CD4-positive, alpha-beta T cell (primary cell): ENCODE measurements around the gene TSHZ2. TPM values are rescaled to one million over a fixed set of nuclear protein-coding genes. Genes with fewer than 3 reads are reported as not detected.
"Not testable (repeated sequence)": the region's sequence is repeated elsewhere in the genome, so short reads cannot be mapped to it uniquely, and the experiment has no call there.

Experiments
- ATAC-seq: fragments of 200-7000 bp; cut with Tn5 transposase; one replicate; pipeline ENCODE4 v1.10.0; 2022; ENCODE audit warnings: mild to moderate bottlenecking; ENCODE audit not compliant: poor library complexity
- CTCF ChIA-PET: fragments of 350-600 bp; sonication (Branson Sonifier 250); formaldehyde crosslinking; loops from one replicate; lab custom pipeline; 2021; ENCODE audit warnings: antibody characterized with exemption, inconsistent platforms; lab: Charles Lee
- POLR2A ChIA-PET: fragments of 350-600 bp; sonication (Branson Sonifier 250); formaldehyde crosslinking; loops from one replicate; lab custom pipeline; 2021; ENCODE audit warnings: antibody characterized with exemption, inconsistent platforms; lab: Charles Lee
- DNase-seq, 14 experiments: peaks; one replicate each; pipeline ENCODE4 v3.0.0-alpha.2; 2013 to 2020; ENCODE audit warnings: mixed read lengths in 2 of 14
- H3K27ac ChIP-seq, 2 donors: one replicate each; pipeline versions ENCODE4 v1.5.1 to v1.7.0; 2013; ENCODE audit warnings: low read length in 2 of 2, low read depth in 1 of 2, mild to moderate bottlenecking in 1 of 2
- H3K27me3 ChIP-seq, 2 experiments: 1 replicate in 1 of 2; 2 replicates in 1 of 2; pipeline versions ENCODE4 v1.6.1 to v1.7.0; 2013; ENCODE audit warnings: low read length in 2 of 2, control low read depth in 1 of 2, mild to moderate bottlenecking in 1 of 2, moderate library complexity in 1 of 2; ENCODE audit not compliant: insufficient read depth in 2 of 2, control insufficient read depth in 1 of 2
- H3K36me3 ChIP-seq: one replicate; pipeline ENCODE4 v1.6.1; 2013; ENCODE audit warnings: low read length, control low read depth; ENCODE audit not compliant: insufficient read depth
- H3K4me1 ChIP-seq: one replicate; pipeline ENCODE4 v1.6.1; 2013; ENCODE audit warnings: low read length, control low read depth; ENCODE audit not compliant: insufficient read depth
- H3K4me3 ChIP-seq: one replicate; pipeline ENCODE4 v1.5.1; 2013; ENCODE audit warnings: mild to moderate bottlenecking, low read length, moderate library complexity
- H3K9me3 ChIP-seq, 2 experiments: 1 replicate in 1 of 2; 2 replicates in 1 of 2; pipeline versions ENCODE4 v1.6.1 to v1.7.0; 2013; ENCODE audit warnings: low read length in 2 of 2, mild to moderate bottlenecking in 2 of 2, control low read depth in 1 of 2, moderate library complexity in 1 of 2; ENCODE audit not compliant: control insufficient read depth in 1 of 2, insufficient read depth in 1 of 2
- H3K27ac Mint-ChIP-seq: one replicate; pipeline ENCODE4 v1.8.0; 2020; ENCODE audit warnings: mixed read lengths
- H3K27me3 Mint-ChIP-seq: one replicate; pipeline ENCODE4 v1.8.0; 2021; ENCODE audit warnings: mixed read lengths
- H3K36me3 Mint-ChIP-seq: one replicate; pipeline ENCODE4 v1.8.0; 2021; ENCODE audit warnings: low read depth, mixed read lengths
- H3K4me1 Mint-ChIP-seq: one replicate; pipeline ENCODE4 v1.8.0; 2021; ENCODE audit warnings: low read depth, mixed read lengths
- H3K4me3 Mint-ChIP-seq: one replicate; pipeline ENCODE4 v1.8.0; 2020; ENCODE audit warnings: mild to moderate bottlenecking, mixed read lengths
- H3K9me3 Mint-ChIP-seq: one replicate; pipeline ENCODE4 v1.8.0; 2020; ENCODE audit warnings: mixed read lengths
- intact Hi-C, 2 experiments: fragments of 100-400 bp; cut with DNase I in 1 of 2; cut with micrococcal nuclease in 1 of 2; formaldehyde crosslinking; loops; one replicate each; pipeline versions ENCODE4 v1.15.1 to v1.9.0; 2023 to 2025; cut with DNase I, micrococcal nuclease
- total RNA-seq, 174 experiments: library from RNA in 2 of 174; stranded (reverse) in 2 of 174; gene quantifications; one replicate each; pipeline ENCODE4 v1.2.3 and lab custom pipeline; 2021 to 2026
- TF ChIP-seq, protein P1 (sequence below): fragments of 200-600 bp; IDR thresholded peaks from one replicate; pipeline ENCODE4 v1.8.0; 2022; ENCODE audit warnings: antibody characterized with exemption, mild to moderate bottlenecking

Gene TSHZ2
- total RNA-seq, 2 experiments from 2014 or later: 26.1 to 27.4 TPM

DNA sequence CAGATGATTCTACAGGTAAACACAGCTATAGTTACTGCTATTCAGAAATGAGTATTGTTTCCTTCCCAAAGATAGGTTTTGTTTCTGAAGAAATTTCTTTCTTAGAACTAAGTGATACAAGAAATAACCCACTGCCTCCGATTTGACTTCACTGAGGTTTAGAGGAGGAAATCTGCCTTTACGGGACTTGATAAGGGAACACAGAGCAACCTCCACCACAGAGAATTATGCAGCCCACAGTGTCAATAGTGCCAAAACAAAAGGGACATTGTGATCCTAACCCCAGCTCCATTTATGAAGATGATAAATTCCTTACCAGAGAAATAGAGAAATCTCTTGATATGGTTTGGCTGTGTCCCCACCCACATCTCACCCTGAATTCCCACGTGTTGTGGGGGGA lies 456.8 kb downstream of the TSHZ2 start:
- Mint-ChIP-seq H3K36me3 (peaks cover 12% of the 10 kb centered on the region), H3K4me3 (no peak overlapping the region), H3K27me3 (no peaks in the 10 kb centered on the region), H3K4me1 (no peaks in the 10 kb centered on the region), H3K27ac (no peak overlapping the region), H3K9me3 (no peaks in the 10 kb centered on the region)
- Histone ChIP-seq H3K4me3 (no peak overlapping the region), H3K27me3 (no peaks in the 10 kb centered on the region), H3K27ac (no peak overlapping the region), H3K36me3 (no peaks in the 10 kb centered on the region), H3K4me1 (no peaks in the 10 kb centered on the region), H3K9me3 (no peaks in the 10 kb centered on the region)
- DNase-seq (no peak), ATAC-seq (no peak)
- TF ChIP-seq, protein P1, sequence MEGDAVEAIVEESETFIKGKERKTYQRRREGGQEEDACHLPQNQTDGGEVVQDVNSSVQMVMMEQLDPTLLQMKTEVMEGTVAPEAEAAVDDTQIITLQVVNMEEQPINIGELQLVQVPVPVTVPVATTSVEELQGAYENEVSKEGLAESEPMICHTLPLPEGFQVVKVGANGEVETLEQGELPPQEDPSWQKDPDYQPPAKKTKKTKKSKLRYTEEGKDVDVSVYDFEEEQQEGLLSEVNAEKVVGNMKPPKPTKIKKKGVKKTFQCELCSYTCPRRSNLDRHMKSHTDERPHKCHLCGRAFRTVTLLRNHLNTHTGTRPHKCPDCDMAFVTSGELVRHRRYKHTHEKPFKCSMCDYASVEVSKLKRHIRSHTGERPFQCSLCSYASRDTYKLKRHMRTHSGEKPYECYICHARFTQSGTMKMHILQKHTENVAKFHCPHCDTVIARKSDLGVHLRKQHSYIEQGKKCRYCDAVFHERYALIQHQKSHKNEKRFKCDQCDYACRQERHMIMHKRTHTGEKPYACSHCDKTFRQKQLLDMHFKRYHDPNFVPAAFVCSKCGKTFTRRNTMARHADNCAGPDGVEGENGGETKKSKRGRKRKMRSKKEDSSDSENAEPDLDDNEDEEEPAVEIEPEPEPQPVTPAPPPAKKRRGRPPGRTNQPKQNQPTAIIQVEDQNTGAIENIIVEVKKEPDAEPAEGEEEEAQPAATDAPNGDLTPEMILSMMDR: no peak
- ChIA-PET POLR2A (no interaction called here), CTCF (no interaction called here)
- intact Hi-C loops: no loop called here

DNA sequence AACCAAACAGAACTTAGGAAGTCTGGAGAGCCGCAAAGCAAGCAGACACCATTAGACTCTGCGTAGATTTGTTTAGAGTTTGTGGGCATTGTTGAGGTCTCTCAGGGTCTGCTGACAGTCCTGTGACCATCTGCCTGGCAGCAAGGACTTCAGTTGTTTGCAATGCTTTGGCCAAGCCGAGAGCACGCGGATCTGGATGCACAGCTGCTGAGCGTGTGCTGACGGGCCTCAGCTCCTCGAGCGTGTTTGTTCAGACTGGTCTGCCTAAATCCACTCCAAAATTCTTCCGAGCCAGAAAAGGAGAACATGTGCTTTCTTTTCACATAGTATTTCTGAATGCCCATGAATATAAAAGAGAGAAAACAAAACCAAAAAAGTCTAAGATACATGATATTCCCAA lies 462.5 kb downstream of the TSHZ2 start:
- no peak overlapping the region for H3K27ac ChIP-seq
- Mint-ChIP-seq H3K4me3 (no peak overlapping the region), H3K27me3 (no peaks in the 10 kb centered on the region), H3K4me1 (no peaks in the 10 kb centered on the region), H3K36me3 (peaks cover 16% of the 10 kb centered on the region), H3K27ac (no peak overlapping the region), H3K9me3 (no peaks in the 10 kb centered on the region)
- no peaks in the 10 kb centered on the region for H3K36me3 ChIP-seq
- DNase-seq (no peak), ATAC-seq (no peak)
- intact Hi-C loops: no loop called here
- no peaks in the 10 kb centered on the region for H3K4me1 ChIP-seq
- H3K4me3 ChIP-seq: no peak overlapping the region
- H3K27me3 ChIP-seq: no peaks in the 10 kb centered on the region
- TF ChIP-seq, protein P1: no peak
- POLR2A ChIA-PET: interaction anchor here (0.6 kb wide), 1 partner anchor 113 kb away, joined by 5 read pairs; no protein-coding TSS in a partner anchor
- CTCF ChIA-PET: no interaction called here
- H3K9me3 ChIP-seq: peaks cover 0 to 7% of the 10 kb centered on the region in 2 experiments

DNA sequence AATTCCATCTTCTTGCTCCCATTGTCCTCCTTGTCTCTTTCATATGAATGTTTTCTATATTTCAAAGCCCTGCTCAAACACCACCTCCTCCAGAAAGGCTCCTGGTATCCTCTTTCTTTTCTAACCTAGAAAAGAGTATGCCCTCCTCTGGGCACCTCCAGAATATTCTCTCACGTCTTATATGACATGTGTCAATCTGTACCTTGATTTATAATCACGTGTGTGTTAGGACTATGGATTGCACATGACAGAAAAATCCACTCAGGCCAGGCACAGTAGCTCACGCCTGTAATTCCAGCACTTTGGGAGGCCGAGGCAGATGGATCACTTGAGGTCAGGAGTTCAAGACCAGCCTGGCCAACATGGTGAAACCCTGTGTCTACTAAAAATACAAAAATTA lies 464.8 kb downstream of the TSHZ2 start:
- H3K27ac ChIP-seq, H3K9me3 ChIP-seq, H3K4me3 ChIP-seq, H3K27me3 Mint-ChIP-seq, H3K4me3 Mint-ChIP-seq, H3K4me1 Mint-ChIP-seq, intact Hi-C loops, H3K36me3 ChIP-seq, ATAC-seq, H3K27me3 ChIP-seq, H3K4me1 ChIP-seq, H3K27ac Mint-ChIP-seq, POLR2A ChIA-PET, H3K9me3 Mint-ChIP-seq, CTCF ChIA-PET, DNase-seq: not testable (repeated sequence)
- peaks cover 22% of the 10 kb centered on the region for H3K36me3 Mint-ChIP-seq

DNA sequence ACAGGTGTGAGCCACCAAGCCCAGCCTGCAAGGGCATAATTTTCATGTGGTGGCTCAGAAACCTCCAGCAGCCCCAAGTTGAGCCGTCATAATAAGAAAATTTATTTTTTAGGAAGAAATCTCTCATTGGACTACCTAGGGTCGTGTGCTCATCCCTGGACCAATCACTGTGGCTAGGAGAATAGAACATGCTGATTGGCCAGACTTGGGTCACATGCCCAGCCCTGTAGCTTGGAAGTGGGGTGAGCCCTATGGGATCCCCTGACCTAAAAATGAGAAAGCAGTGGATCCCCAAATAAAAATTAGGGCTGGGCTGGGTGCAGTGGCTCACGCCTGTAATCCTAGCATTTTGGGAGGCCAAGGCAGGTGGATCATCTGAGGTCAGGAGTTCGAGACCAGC lies 466.2 kb downstream of the TSHZ2 start:
- H3K27me3 ChIP-seq: no peaks in the 10 kb centered on the region
- CTCF ChIA-PET: no interaction called here
- peaks cover 0 to 7% of the 10 kb centered on the region in 2 experiments for H3K9me3 ChIP-seq
- Mint-ChIP-seq H3K36me3 (peaks cover 23% of the 10 kb centered on the region), H3K27ac (no peak overlapping the region), H3K4me3 (no peak overlapping the region), H3K27me3 (no peaks in the 10 kb centered on the region), H3K9me3 (no peaks in the 10 kb centered on the region), H3K4me1 (no peaks in the 10 kb centered on the region)
- no peak overlapping the region for H3K4me3 ChIP-seq
- H3K27ac ChIP-seq: no peak overlapping the region
- H3K36me3 ChIP-seq: no peaks in the 10 kb centered on the region
- no peaks in the 10 kb centered on the region for H3K4me1 ChIP-seq
- intact Hi-C loops: no loop called here
- DNase-seq (no peak), ATAC-seq (no peak)
- TF ChIP-seq, protein P1: no peak
- POLR2A ChIA-PET: no interaction called here
